Heart left ventricle (tissue), 16 donors: ENCODE results near the gene FXYD3. TPM values are rescaled to one million over a fixed set of nuclear protein-coding genes. Genes with fewer than 3 reads are reported as not detected.

Experiments
- ATAC-seq, 4 donors: fragments of 200-7000 bp; cut with Tn5 transposase; one replicate each; pipeline ENCODE4 v1.9.1; 2020 to 2022; ENCODE audit warnings: moderate library complexity in 4 of 4, mild to moderate bottlenecking in 3 of 4, moderate number of reproducible peaks in 1 of 4
- DNase-seq, 5 donors: peaks; one replicate each; pipeline ENCODE4 v3.0.0-alpha.2; 2020
- H3K27ac ChIP-seq, 12 donors: fragments of 200-600 bp; sonication (generic) in 4 of 12; one replicate each; pipeline versions ENCODE4 v1.5.0 to v1.8.0; 2016 to 2022; ENCODE audit warnings: mild to moderate bottlenecking in 2 of 12
- H3K27me3 ChIP-seq, 9 donors: fragments of 200-600 bp; sonication (generic) in 2 of 9; one replicate each; pipeline versions ENCODE4 v1.5.1 to v1.8.0; 2016 to 2022; ENCODE audit warnings: mild to moderate bottlenecking in 3 of 9
- H3K36me3 ChIP-seq, 9 donors: fragments of 200-600 bp; sonication (generic) in 2 of 9; one replicate each; pipeline versions ENCODE4 v1.5.0 to v1.8.0; 2018 to 2022; ENCODE audit warnings: mild to moderate bottlenecking in 2 of 9
- H3K4me1 ChIP-seq, 12 donors: fragments of 200-600 bp; sonication (generic) in 4 of 12; one replicate each; pipeline versions ENCODE4 v1.5.0 to v1.8.0; 2016 to 2022; ENCODE audit warnings: mild to moderate bottlenecking in 3 of 12
- H3K4me3 ChIP-seq, 12 donors: fragments of 200-600 bp; sonication (generic) in 4 of 12; one replicate each; pipeline versions ENCODE4 v1.5.0 to v1.8.0; 2017 to 2022; ENCODE audit warnings: mild to moderate bottlenecking in 9 of 12, moderate library complexity in 4 of 12
- H3K9me3 ChIP-seq, 12 donors: fragments of 200-600 bp; sonication (generic) in 4 of 12; one replicate each; pipeline versions ENCODE4 v1.5.0 to v1.8.0; 2016 to 2022; ENCODE audit warnings: mild to moderate bottlenecking in 1 of 12
- CTCF ChIP-seq, 12 donors: fragments of 200-600 bp; sonication (generic) in 4 of 12; IDR thresholded peaks; one replicate each; pipeline versions ENCODE4 v1.5.0 to v1.8.0; 2018 to 2022; ENCODE audit warnings: antibody characterized with exemption in 12 of 12, mild to moderate bottlenecking in 5 of 12
- POLR2A ChIP-seq, 2 donors: fragments of 450-650 bp; IDR thresholded peaks; one replicate each; pipeline ENCODE4 v1.6.1; 2017; ENCODE audit warnings: antibody characterized with exemption in 2 of 2, mild to moderate bottlenecking in 2 of 2, moderate library complexity in 2 of 2
- WGBS, 4 donors: extraction: QIAGEN DNeasy Blood & Tissue Kit in 2 of 4; methylation state at CpG; one replicate each; pipeline versions ENCODE4 v1.1.5 to v1.1.7; 2013 to 2018; 5-methylcytosine and 5-hydroxymethylcytosine counted together
- intact Hi-C, 10 donors: fragments of 100-400 bp; cut with DNase I; formaldehyde crosslinking; loops; one replicate each; pipeline versions ENCODE4 v1.11.1 to v1.14.2; 2022
- polyA plus RNA-seq, 2 donors: library from polyadenylated mRNA; stranded (reverse); fragments of 200-250 nt; gene quantifications; one replicate each; pipeline ENCODE4 v1.2.3, GENCODE V29; 2013
- total RNA-seq, 9 donors: library from RNA; depleted of rRNA in 2 of 9; stranded (reverse); fragments of >200 nt in 2 of 9; fragmentation: NEBNext Ultra II Directional in 3 of 9; extraction: Animal tissue kit (Norgen Biotek cat#: 25700) in 3 of 9; gene quantifications; one replicate each; pipeline versions ENCODE4 v1.1.0 to v1.2.4, GENCODE V29; 2016 to 2023
- donor health status: ischemic (EF 13 %, LVEDD 7.1; RV severe dilation, severe dysfunction).
- donor health status: healthy with polysubstance abuse.
- donor health status: DM: no; HTN: yes; CAD: no.
- donor health status: DM: no; HTN: no; CAD: no.
- donor health status: ischemic (EF 25% LVEDD 6.9; RV normal size, moderate dysfunction).
- donor health status: ischemic (EF 25% LVEDD 5.7; RV mildly dilated, moderate dysfunction).
- donor health status: healthy.
- donor health status: DM: yes; HTN: yes; CAD: no.
- donor health status: ischemic (EF 35%, LVEDD 5.7; RV mildly dilated, moderate dysfunction).
- donor health status: nonischemic (EF 11% LVEDD 7.7; RV severe dilation, severe dysfunction).
- donor health status: DM: yes; HTN: yes; CAD: no.
- donor health status: PGD.
- donor health status: ischemic (EF 29% LVEDD 5.4; RV normal size, mild dysfunction).
- donor health status: nonischemic (EF 23%, LVEDD 6.1; RV moderate dilation, normal function).

The FXYD3 gene
- total and polyA plus RNA-seq, 11 donors = 0.37 to 2.5 (median 0.93) TPM; not detected in 3

- ATAC-seq = peak in 3 of 4 donors; percentile 17 to 39 (median 20)
- TF ChIP-seq CTCF (IDR thresholded peaks at IDR 0.05) (peak; percentile 24 to 64 (median 44)), POLR2A (IDR thresholded peaks at IDR 0.05) (no peak)
- no peaks in the 10 kb centered on the region for H3K9me3 ChIP-seq
- peak overlapping the region in 11 of 12 donors; percentile 63 to 97 (median 75) for H3K4me3 ChIP-seq
- peaks cover 0 to 22% (median 13%) of the 10 kb centered on the region in 9 donors for H3K36me3 ChIP-seq
- DNase-seq = peak in 4 of 5 donors; percentile 37 to 79 (median 44)
- WGBS, 4 donors = 1 to 3% (median 1%) methylated on average over 21 to 36 of the region's 36 CpGs
- H3K4me1 ChIP-seq = peaks cover 0 to 34% (median 18%) of the 10 kb centered on the region in 12 donors
- intact Hi-C loops = loop anchor here in 1 of 10 donors (5.0 to 10.0 kb wide), 2 partner anchors 91 to 113 kb away; partner anchors contain the start of genes LSR and USF2
- peaks cover 0 to 30% (median 4%) of the 10 kb centered on the region in 9 donors for H3K27me3 ChIP-seq
- H3K27ac ChIP-seq = peak overlapping the region in 10 of 12 donors; percentile 68 to 91 (median 82)
Observed at GRCh38 chr19:35153701-35154524, 38.3 kb downstream of the FXYD3 start.

GRCh38 chr19:35154525-35155406 lies 39.1 kb downstream of the FXYD3 start, which contains the start of gene FXYD5:
Gene FXYD5, plus strand, starts transcription at chr19:35154735. Its CDS starts 816 bp downstream, at chr19:35155551.
- peak; percentile 75 to 85 (median 81) for DNase-seq
- Histone ChIP-seq H3K9me3 (no peaks in the 10 kb centered on the region), H3K27ac (peak within 1 kb of the TSS; percentile 68 to 91 (median 79)), H3K36me3 (peaks cover 0 to 31% (median 22%) of the 10 kb centered on the region in 9 donors), H3K27me3 (peaks cover 0 to 30% (median 4%) of the 10 kb centered on the region in 9 donors), H3K4me1 (peaks cover 0 to 34% (median 18%) of the 10 kb centered on the region in 12 donors), H3K4me3 (peak within 1 kb of the TSS; percentile 63 to 97 (median 74))
- 1 to 5% (median 2%) methylated on average over 28 to 49 of the region's 49 CpGs for WGBS, 4 donors
- intact Hi-C loops = loop anchor here in 2 of 10 donors (5.0 to 10.0 kb wide), 2 partner anchors 90 to 113 kb away; partner anchors contain the start of genes USF2 (in 2 of the 2) and LSR (in 1 of the 2)
- peak; percentile 65 to 95 (median 89) for ATAC-seq
- peak in 1 of 2 donors; percentile 50 for TF ChIP-seq POLR2A (IDR thresholded peaks at IDR 0.05)
- TF ChIP-seq CTCF (IDR thresholded peaks at IDR 0.05) = peak in 1 of 12 donors; percentile 10

- DNase-seq (peak in 1 of 5 donors; percentile 73), ATAC-seq (peak; percentile 6 to 16 (median 10))
- peak overlapping the region in 10 of 12 donors; percentile 68 to 91 (median 82) for H3K27ac ChIP-seq
- H3K27me3 ChIP-seq = peaks cover 0 to 30% (median 4%) of the 10 kb centered on the region in 9 donors
- H3K4me1 ChIP-seq = peaks cover 0 to 34% (median 18%) of the 10 kb centered on the region in 12 donors
- H3K4me3 ChIP-seq = peak overlapping the region; percentile 63 to 97 (median 74)
- TF ChIP-seq CTCF (IDR thresholded peaks at IDR 0.05) (no peak), POLR2A (IDR thresholded peaks at IDR 0.05) (no peak)
- intact Hi-C loops = loop anchor here in 2 of 10 donors (5.0 to 10.0 kb wide), 2 partner anchors 89 to 112 kb away; partner anchors contain the start of genes LSR (in 1 of the 2) and USF2 (in 1 of the 2)
- H3K36me3 ChIP-seq = peaks cover 0 to 38% (median 26%) of the 10 kb centered on the region in 9 donors
- WGBS, 4 donors = 0 to 18% (median 12%) methylated on average over 2 to 17 of the region's 17 CpGs
- no peaks in the 10 kb centered on the region for H3K9me3 ChIP-seq
Observed at GRCh38 chr19:35155441-35155840, 39.8 kb downstream of the FXYD3 start.
